T-helper 22 cell (primary cell): ENCODE results near the gene INTS14.
"Not testable (repeated sequence)": the region's sequence is repeated elsewhere in the genome, so short reads cannot be mapped to it uniquely, and the experiment has no call there.

ENCODE experiments used
- DNase-seq: peaks from one replicate; pipeline ENCODE4 v3.0.0-alpha.2; 2020; ENCODE audit warnings: low read depth

The INTS14 gene

GRCh38 chr15:65631503-65631902 lies 20.6 kb upstream of the INTS14 start:
- no peak for DNase-seq

GRCh38 chr15:65630760-65631159 lies 19.8 kb upstream of the INTS14 start:
- no peak for DNase-seq

- no peak for DNase-seq
These were observed 18.6 kb upstream of the INTS14 start for GRCh38 chr15:65629548-65629947.

- no peak for DNase-seq
These were observed 15.9 kb upstream of the INTS14 start for GRCh38 chr15:65626856-65627255.

- DNase-seq, result no peak
These were observed 12.2 kb upstream of the INTS14 start for GRCh38 chr15:65623103-65623502.

GRCh38 chr15:65621638-65622037 lies 10.7 kb upstream of the INTS14 start, which contains the start of gene SLC24A1:
TSS of gene SLC24A1 (plus strand) at chr15:65621938. CDS start at chr15:65624081, 2,143 bp downstream.
- no peak for DNase-seq

GRCh38 chr15:65620833-65621232 lies 9.9 kb upstream of the INTS14 start:
- DNase-seq, result no peak

GRCh38 chr15:65619626-65620290 lies 8.8 kb upstream of the INTS14 start:
- DNase-seq, result no peak

GRCh38 chr15:65618560-65619109 lies 7.7 kb upstream of the INTS14 start:
- DNase-seq, result no peak

GRCh38 chr15:65615887-65616286 lies 5.0 kb upstream of the INTS14 start:
- DNase-seq, result not testable (repeated sequence)

- no peak for DNase-seq
These were observed 2.2 kb upstream of the INTS14 start for GRCh38 chr15:65612949-65613744.

GRCh38 chr15:65612616-65612946 lies 1.6 kb upstream of the INTS14 start:
- no peak for DNase-seq

GRCh38 chr15:65611888-65612615 lies 1.1 kb upstream of the INTS14 start:
- DNase-seq, result no peak

- no peak for DNase-seq
These were observed 7.4 kb downstream of the INTS14 start for GRCh38 chr15:65603559-65603958.

- no peak for DNase-seq
These were observed 7.8 kb downstream of the INTS14 start for GRCh38 chr15:65603134-65603533.

GRCh38 chr15:65599677-65600076 lies 11.3 kb downstream of the INTS14 start:
- no peak for DNase-seq

GRCh38 chr15:65598468-65598867 lies 12.5 kb downstream of the INTS14 start:
- no peak for DNase-seq

- no peak for DNase-seq
These were observed 15.0 kb downstream of the INTS14 start for GRCh38 chr15:65595960-65596359.

GRCh38 chr15:65587094-65587493 lies 23.8 kb downstream of the INTS14 start:
- no peak for DNase-seq

- no peak for DNase-seq
These were observed 26.7 kb downstream of the INTS14 start for GRCh38 chr15:65584241-65584640.

GRCh38 chr15:65583701-65584100 lies 27.2 kb downstream of the INTS14 start:
- no peak for DNase-seq

GRCh38 chr15:65580287-65580686 lies 30.6 kb downstream of the INTS14 start:
- DNase-seq, result no peak

- no peak for DNase-seq
These were observed 31.2 kb downstream of the INTS14 start for GRCh38 chr15:65579762-65580161.
